Right lobe of liver (tissue), 6 donors: ENCODE measurements around the gene SCEL. TPM values are rescaled to one million over a fixed set of nuclear protein-coding genes. Genes with fewer than 3 reads are reported as not detected.

ENCODE experiments used
- ATAC-seq, 4 donors: fragments of 200-7000 bp; cut with Tn5 transposase; one replicate each; pipeline ENCODE4 v1.9.1; 2020; ENCODE audit warnings: mild to moderate bottlenecking in 4 of 4, moderate library complexity in 4 of 4
- DNase-seq, 3 donors: peaks; one replicate each; pipeline ENCODE4 v3.0.0-alpha.2; 2020
- H3K27ac ChIP-seq, 3 donors: fragments of 200-600 bp; one replicate each; pipeline ENCODE4 v1.8.0; 2022
- H3K27me3 ChIP-seq, 2 donors: fragments of 200-600 bp; one replicate each; pipeline ENCODE4 v1.8.0; 2022
- H3K36me3 ChIP-seq, 4 donors: fragments of 200-600 bp; sonication (generic) in 1 of 4; one replicate each; pipeline versions ENCODE4 v1.5.1 to v1.8.0; 2017 to 2022; ENCODE audit warnings: control low read depth in 1 of 4
- H3K4me1 ChIP-seq, 4 donors: fragments of 200-600 bp; sonication (generic) in 1 of 4; one replicate each; pipeline versions ENCODE4 v1.5.1 to v1.8.0; 2017 to 2022; ENCODE audit warnings: control low read depth in 1 of 4
- H3K4me3 ChIP-seq, 3 donors: fragments of 200-600 bp; one replicate each; pipeline ENCODE4 v1.8.0; 2022
- H3K9me3 ChIP-seq, 4 donors: fragments of 200-600 bp; sonication (generic) in 1 of 4; one replicate each; pipeline versions ENCODE4 v1.5.1 to v1.8.0; 2017 to 2022; ENCODE audit warnings: control low read depth in 1 of 4
- POLR2A ChIP-seq: fragments of 450-650 bp; IDR thresholded peaks from one replicate; pipeline ENCODE4 v1.6.1; 2017; ENCODE audit warnings: antibody characterized with exemption, mild to moderate bottlenecking
- WGBS: methylation state at CpG from one replicate; pipeline ENCODE4 v1.1.6; 2018; ENCODE audit warnings: low coverage, low lambda C conversion rate; ENCODE audit not compliant: insufficient coverage; ENCODE audit errors: missing lambda C conversion rate; 5-methylcytosine and 5-hydroxymethylcytosine counted together
- intact Hi-C, 2 donors: fragments of 100-400 bp; cut with DNase I; formaldehyde crosslinking; loops; one replicate each; pipeline versions ENCODE4 v1.11.2 to v1.14.1; 2022
- total RNA-seq, 6 experiments: library from RNA; depleted of rRNA in 2 of 6; stranded (reverse); fragments of >200 nt in 2 of 6; fragmentation: NEBNext Ultra II Directional in 3 of 6; extraction: Animal tissue kit (Norgen Biotek cat#: 25700) in 3 of 6; gene quantifications; one replicate each; pipeline versions ENCODE4 v1.1.0 to v1.2.4, GENCODE V29; 2016 to 2023
- TF ChIP-seq, protein P1 (sequence below), 4 donors: fragments of 200-600 bp in 3 of 4; fragments of 450-650 bp in 1 of 4; IDR thresholded peaks; one replicate each; pipeline versions ENCODE4 v1.5.1 to v1.8.0; 2016 to 2022; ENCODE audit warnings: antibody characterized with exemption in 4 of 4, mild to moderate bottlenecking in 2 of 4
- donor health status: DM: no; HTN: yes; CAD: no.
- donor health status: DM: no; HTN: no; CAD: no.
- donor health status: DM: no; HTN: no; CAD: no.
- donor health status: DM: no; HTN: yes; CAD: no.
- donor health status: DM: no; HTN: yes; CAD: no.

Gene SCEL
- total RNA-seq, 6 experiments from 2014 or later, result not detected

DNA sequence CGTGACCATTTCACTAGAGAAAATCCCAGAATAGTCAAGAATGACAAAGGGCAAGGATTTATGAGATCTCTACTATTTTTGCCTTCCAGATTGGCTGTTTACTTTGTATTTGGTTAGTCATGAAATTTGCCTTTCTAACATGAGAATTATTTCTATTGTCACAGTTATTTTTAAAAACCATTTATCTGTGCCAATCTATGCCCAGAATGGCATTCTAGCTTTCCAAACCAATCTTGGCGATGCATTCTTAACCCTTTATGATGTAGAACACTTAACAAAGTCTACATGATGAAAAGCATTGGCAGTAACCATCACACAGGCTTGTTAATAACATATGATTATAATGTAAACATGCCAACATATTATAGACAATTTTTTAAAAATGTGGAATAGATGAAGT, 65.2 kb downstream of the SCEL start:
- 40% methylated on average over 2 of the region's 2 CpGs for WGBS
- intact Hi-C loops, result no loop called here

DNA sequence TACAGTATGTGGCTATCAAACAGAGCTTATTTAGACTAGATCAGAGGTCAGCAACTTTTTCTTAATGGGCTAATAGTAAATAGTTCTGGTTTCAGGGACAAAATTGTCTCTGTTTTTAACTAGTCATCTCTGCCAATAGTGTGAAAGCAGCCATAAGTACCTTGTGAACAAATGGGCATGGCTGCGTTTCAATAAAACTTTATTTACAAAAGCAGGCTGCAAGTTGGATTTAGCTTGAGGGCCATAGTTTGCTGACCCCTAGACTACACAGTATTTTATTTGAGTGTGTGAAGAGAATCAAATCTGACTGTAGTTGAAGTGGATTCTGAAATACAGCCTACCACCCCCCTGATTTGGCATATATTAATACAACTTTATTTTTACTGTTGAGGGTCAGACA, 75.6 kb downstream of the SCEL start:
- Histone ChIP-seq H3K4me1 (no peaks in the 10 kb centered on the region), H3K4me3 (no peak overlapping the region), H3K36me3 (no peaks in the 10 kb centered on the region), H3K27me3 (no peaks in the 10 kb centered on the region), H3K27ac (no peak overlapping the region), H3K9me3 (no peaks in the 10 kb centered on the region)
- intact Hi-C loops, result no loop called here
- no peak for DNase-seq
- WGBS, result 92% methylated on average over 1 of the region's 1 CpG
- no peak for ATAC-seq
- TF ChIP-seq, protein P1, sequence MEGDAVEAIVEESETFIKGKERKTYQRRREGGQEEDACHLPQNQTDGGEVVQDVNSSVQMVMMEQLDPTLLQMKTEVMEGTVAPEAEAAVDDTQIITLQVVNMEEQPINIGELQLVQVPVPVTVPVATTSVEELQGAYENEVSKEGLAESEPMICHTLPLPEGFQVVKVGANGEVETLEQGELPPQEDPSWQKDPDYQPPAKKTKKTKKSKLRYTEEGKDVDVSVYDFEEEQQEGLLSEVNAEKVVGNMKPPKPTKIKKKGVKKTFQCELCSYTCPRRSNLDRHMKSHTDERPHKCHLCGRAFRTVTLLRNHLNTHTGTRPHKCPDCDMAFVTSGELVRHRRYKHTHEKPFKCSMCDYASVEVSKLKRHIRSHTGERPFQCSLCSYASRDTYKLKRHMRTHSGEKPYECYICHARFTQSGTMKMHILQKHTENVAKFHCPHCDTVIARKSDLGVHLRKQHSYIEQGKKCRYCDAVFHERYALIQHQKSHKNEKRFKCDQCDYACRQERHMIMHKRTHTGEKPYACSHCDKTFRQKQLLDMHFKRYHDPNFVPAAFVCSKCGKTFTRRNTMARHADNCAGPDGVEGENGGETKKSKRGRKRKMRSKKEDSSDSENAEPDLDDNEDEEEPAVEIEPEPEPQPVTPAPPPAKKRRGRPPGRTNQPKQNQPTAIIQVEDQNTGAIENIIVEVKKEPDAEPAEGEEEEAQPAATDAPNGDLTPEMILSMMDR (IDR thresholded peaks at IDR 0.05), result no peak
- no peak for TF ChIP-seq POLR2A

More for the DNA sequence above, 65.2 kb downstream of the SCEL start:
- TF ChIP-seq, protein P1 (IDR thresholded peaks at IDR 0.05), result no peak
- no peak for TF ChIP-seq POLR2A
- Histone ChIP-seq H3K27ac (no peak overlapping the region), H3K9me3 (no peaks in the 10 kb centered on the region), H3K27me3 (no peaks in the 10 kb centered on the region), H3K4me3 (no peak overlapping the region), H3K36me3 (no peaks in the 10 kb centered on the region), H3K4me1 (no peaks in the 10 kb centered on the region)
- DNase-seq (no peak), ATAC-seq (no peak)

DNA sequence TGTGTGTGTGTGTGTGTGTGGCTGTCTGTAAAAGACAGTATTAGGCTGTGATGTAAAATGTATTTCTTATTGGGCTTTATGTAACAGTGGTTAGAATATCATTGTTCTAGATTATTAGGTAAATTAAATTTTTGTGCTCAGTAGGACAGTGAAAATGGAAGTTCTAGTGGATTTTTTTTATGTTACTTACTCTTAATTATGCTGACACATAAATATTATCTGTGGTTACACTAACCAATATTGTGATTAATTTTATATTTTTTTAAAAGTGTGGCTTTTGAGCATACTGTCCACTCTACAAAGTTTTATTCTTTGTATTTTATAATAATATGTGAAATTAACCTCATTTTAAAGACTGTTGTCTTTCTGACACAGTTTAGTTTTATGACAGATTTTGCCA, 80.5 kb downstream of the SCEL start:
- intact Hi-C loops, result no loop called here
- ATAC-seq (no peak), DNase-seq (no peak)
- Histone ChIP-seq H3K27ac (no peak overlapping the region), H3K4me1 (no peaks in the 10 kb centered on the region), H3K9me3 (no peaks in the 10 kb centered on the region), H3K4me3 (no peak overlapping the region), H3K27me3 (no peaks in the 10 kb centered on the region), H3K36me3 (no peaks in the 10 kb centered on the region)
- TF ChIP-seq, protein P1 (IDR thresholded peaks at IDR 0.05), result no peak
- TF ChIP-seq POLR2A, result no peak

DNA sequence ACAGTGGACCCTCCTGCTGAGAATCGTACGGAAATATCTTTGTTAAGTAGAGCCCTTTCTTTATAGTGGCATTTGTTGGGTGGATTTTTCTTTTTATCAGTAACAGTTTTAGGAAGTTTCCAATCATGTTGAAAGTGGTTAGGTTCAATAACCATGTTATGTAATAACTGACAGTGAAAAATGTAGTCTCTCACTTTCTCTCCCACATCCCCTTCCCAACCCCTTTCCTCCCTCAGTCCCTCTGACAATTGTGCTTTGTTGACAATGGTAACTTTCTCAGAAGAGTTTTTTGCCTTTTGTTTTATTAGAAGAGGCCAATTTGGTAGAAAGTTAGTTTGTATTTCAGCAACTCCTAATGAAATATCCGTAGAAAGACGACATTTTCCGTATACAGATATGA, 84.1 kb downstream of the SCEL start:
- intact Hi-C loops, result no loop called here
- 61% methylated on average over 5 of the region's 5 CpGs for WGBS
- no peaks in the 10 kb centered on the region for H3K9me3 ChIP-seq
- no peaks in the 10 kb centered on the region for H3K4me1 ChIP-seq
- TF ChIP-seq POLR2A, result no peak
- TF ChIP-seq, protein P1 (IDR thresholded peaks at IDR 0.05), result no peak
- no peak overlapping the region for H3K4me3 ChIP-seq
- no peaks in the 10 kb centered on the region for H3K27me3 ChIP-seq
- no peak overlapping the region for H3K27ac ChIP-seq
- H3K36me3 ChIP-seq, result no peaks in the 10 kb centered on the region
- ATAC-seq (no peak), DNase-seq (no peak)

DNA sequence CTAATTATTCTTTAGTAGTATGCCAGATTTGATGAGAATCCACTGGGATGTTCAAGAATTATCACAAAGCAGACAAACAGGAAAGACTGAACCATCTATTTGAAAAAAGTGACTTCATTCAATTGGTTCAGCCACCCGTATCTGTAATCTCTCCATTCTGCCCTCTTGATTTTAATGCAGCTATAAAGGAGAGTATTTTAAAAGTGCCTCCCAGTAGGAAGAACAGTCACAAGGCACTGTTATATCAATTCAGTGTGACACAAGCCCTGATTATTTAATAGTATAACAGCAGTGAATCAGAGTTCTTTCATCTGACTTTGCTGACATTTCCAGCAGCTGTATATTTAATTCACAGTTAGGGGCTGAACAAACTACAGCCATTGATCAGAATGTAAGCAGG, 84.6 kb downstream of the SCEL start:
- no peak for TF ChIP-seq POLR2A
- TF ChIP-seq, protein P1 (IDR thresholded peaks at IDR 0.05), result no peak
- intact Hi-C loops, result no loop called here
- H3K27ac ChIP-seq, result no peak overlapping the region
- H3K9me3 ChIP-seq, result no peaks in the 10 kb centered on the region
- ATAC-seq, result no peak
- 36% methylated on average over 1 of the region's 1 CpG for WGBS
- H3K4me3 ChIP-seq, result no peak overlapping the region
- H3K4me1 ChIP-seq, result no peaks in the 10 kb centered on the region
- no peak for DNase-seq
- no peaks in the 10 kb centered on the region for H3K27me3 ChIP-seq
- H3K36me3 ChIP-seq, result no peaks in the 10 kb centered on the region
